GM19395 (cell line): Measurements from ENCODE around the gene FERMT2.
"Not testable (repeated sequence)": the region's sequence is repeated elsewhere in the genome, so short reads cannot be mapped to it uniquely, and the experiment has no call there.

Experiments used
- ATAC-seq: cut with Tn5 transposase; IDR thresholded peaks from one replicate; pipeline ENCODE4 v1.9.1; 2021; ENCODE audit warnings: mild to moderate bottlenecking, moderate library complexity; ENCODE audit not compliant: unreplicated experiment

FERMT2 gene

GRCh38 chr14:52868911-52869618, 81.8 kb downstream of the FERMT2 start:
- no peak for ATAC-seq

GRCh38 chr14:52864893-52865292, 86.0 kb downstream of the FERMT2 start:
- not testable (repeated sequence) for ATAC-seq

- no peak for ATAC-seq
These were observed 87.5 kb downstream of the FERMT2 start for GRCh38 chr14:52863334-52863700.

- no peak for ATAC-seq
These were observed 88.1 kb downstream of the FERMT2 start for GRCh38 chr14:52862632-52863333.

GRCh38 chr14:52861403-52861802, 89.4 kb downstream of the FERMT2 start:
- ATAC-seq: no peak

- no peak for ATAC-seq
These were observed 89.9 kb downstream of the FERMT2 start for GRCh38 chr14:52860910-52861309.

GRCh38 chr14:52860209-52860608, 90.6 kb downstream of the FERMT2 start:
- ATAC-seq: no peak

- no peak for ATAC-seq
These were observed 94.7 kb downstream of the FERMT2 start for GRCh38 chr14:52856139-52856538.

GRCh38 chr14:52853522-52853854, 97.4 kb downstream of the FERMT2 start:
- no peak for ATAC-seq

GRCh38 chr14:52852810-52853521, 97.9 kb downstream of the FERMT2 start:
- ATAC-seq: no peak

GRCh38 chr14:52850451-52850909, 100.4 kb downstream of the FERMT2 start:
- ATAC-seq: no peak

- no peak for ATAC-seq
These were observed 102.2 kb downstream of the FERMT2 start for GRCh38 chr14:52848626-52849025.

GRCh38 chr14:52846591-52846990, 104.3 kb downstream of the FERMT2 start:
- no peak for ATAC-seq

GRCh38 chr14:52845081-52845480, 105.8 kb downstream of the FERMT2 start:
- no peak for ATAC-seq

GRCh38 chr14:52844262-52845060, 106.4 kb downstream of the FERMT2 start:
- ATAC-seq: no peak

- no peak for ATAC-seq
These were observed 110.0 kb downstream of the FERMT2 start for GRCh38 chr14:52840877-52841276.

GRCh38 chr14:52837451-52837850, 113.4 kb downstream of the FERMT2 start:
- no peak for ATAC-seq

- ATAC-seq: no peak
These were observed 114.8 kb downstream of the FERMT2 start for GRCh38 chr14:52836063-52836462.

GRCh38 chr14:52835122-52835903, 115.5 kb downstream of the FERMT2 start:
- no peak for ATAC-seq

GRCh38 chr14:52834440-52834842, 116.4 kb downstream of the FERMT2 start:
- no peak for ATAC-seq
